Activated T-cell treated with anti-CD3 and anti-CD28 coated beads for 4 hours (primary cell): Measurements from ENCODE around the gene ITIH3.

ENCODE experiments used
- DNase-seq: peaks from one replicate; pipeline ENCODE4 v3.0.0-alpha.2; 2020

The ITIH3 gene

GRCh38 chr3:52779011-52779836, 15.4 kb upstream of the ITIH3 start:
- DNase-seq, result no peak

- no peak for DNase-seq
Observed at GRCh38 chr3:52779837-52780585, 14.6 kb upstream of the ITIH3 start.

- no peak for DNase-seq
Observed at GRCh38 chr3:52781741-52782140, 12.9 kb upstream of the ITIH3 start.

GRCh38 chr3:52782412-52783210, 12.0 kb upstream of the ITIH3 start:
- DNase-seq, result no peak

- DNase-seq, result no peak
Observed at GRCh38 chr3:52783211-52783555, 11.4 kb upstream of the ITIH3 start.

GRCh38 chr3:52784021-52784621, 10.5 kb upstream of the ITIH3 start:
- DNase-seq, result no peak

- no peak for DNase-seq
Observed at GRCh38 chr3:52784931-52785590, 9.5 kb upstream of the ITIH3 start.

- DNase-seq, result no peak
Observed at GRCh38 chr3:52786330-52787215, 8.0 kb upstream of the ITIH3 start.

- DNase-seq, result no peak
Observed at GRCh38 chr3:52787246-52787645, 7.3 kb upstream of the ITIH3 start.

GRCh38 chr3:52787672-52788625, 6.6 kb upstream of the ITIH3 start:
- DNase-seq, result no peak

GRCh38 chr3:52788890-52789745, 5.5 kb upstream of the ITIH3 start:
- no peak for DNase-seq

- DNase-seq, result no peak
Observed at GRCh38 chr3:52789746-52790040, 4.9 kb upstream of the ITIH3 start.

- DNase-seq, result no peak
Observed at GRCh38 chr3:52790337-52790736, 4.3 kb upstream of the ITIH3 start.

- no peak for DNase-seq
Observed at GRCh38 chr3:52790741-52791140, 3.9 kb upstream of the ITIH3 start.

- no peak for DNase-seq
Observed at GRCh38 chr3:52791366-52791765, 3.2 kb upstream of the ITIH3 start.

GRCh38 chr3:52791928-52792327, 2.7 kb upstream of the ITIH3 start:
- no peak for DNase-seq

- DNase-seq, result no peak
Observed at GRCh38 chr3:52792413-52792812, 2.2 kb upstream of the ITIH3 start.

- no peak for DNase-seq
Observed at GRCh38 chr3:52792961-52793695, 1.5 kb upstream of the ITIH3 start.
